Vagina (tissue), 2 donors: ENCODE data around the gene ANKZF1.

Source experiments
- CTCF ChIP-seq, 3 experiments: fragments of 450-650 bp in 2 of 3; fragments of 200-600 bp in 1 of 3; sonication (generic) in 1 of 3; IDR thresholded peaks; one replicate each; pipeline ENCODE4 v1.5.1; 2017 to 2019; ENCODE audit warnings: antibody characterized with exemption in 3 of 3, mild to moderate bottlenecking in 2 of 3, moderate library complexity in 2 of 3
- POLR2AphosphoS5 ChIP-seq, 2 donors: sonication (generic); formaldehyde crosslinking; IDR thresholded peaks; one replicate each; pipeline ENCODE4 v1.9.0; 2017; ENCODE audit warnings: antibody characterized with exemption in 2 of 2, mild to moderate bottlenecking in 2 of 2, low read depth in 1 of 2; ENCODE audit not compliant: insufficient read depth in 1 of 2

DNA sequence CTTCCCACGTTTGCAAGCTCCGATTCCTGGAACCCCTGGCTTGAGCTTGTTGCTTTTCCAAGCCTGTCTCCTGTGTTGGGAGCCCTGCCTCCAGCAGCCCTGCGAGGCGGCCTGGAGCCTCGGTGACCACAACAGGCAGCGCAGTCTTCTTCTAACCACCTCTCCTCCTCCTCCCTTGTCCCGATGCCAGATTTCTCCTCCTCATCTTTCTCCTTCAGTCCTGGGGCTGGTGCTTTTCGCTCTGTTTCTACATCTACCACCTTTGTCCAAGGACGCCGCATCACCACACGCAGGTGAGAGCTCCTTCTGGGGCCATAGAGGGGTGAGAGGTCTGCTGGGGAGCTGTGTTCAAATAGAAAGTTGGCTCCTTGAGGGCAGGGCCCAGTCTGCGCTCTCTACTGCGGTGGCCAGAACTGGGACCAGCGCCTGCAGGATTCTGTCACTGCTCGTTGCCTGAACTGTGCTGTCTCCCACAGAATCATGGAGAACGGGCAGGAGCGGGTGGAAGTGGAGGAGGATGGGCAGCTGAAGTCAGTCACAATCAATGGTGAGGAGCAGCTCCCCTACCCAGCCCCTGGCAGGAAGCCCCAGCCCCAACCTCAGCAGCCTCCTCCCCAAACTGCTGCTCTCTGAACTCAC lies 53.5 kb downstream of the ANKZF1 start:
- TF ChIP-seq CTCF (IDR thresholded peaks at IDR 0.05): no peak
- no peak for TF ChIP-seq POLR2AphosphoS5 (IDR thresholded peaks at IDR 0.05; ENCODE audit: insufficient read depth in 1 of 2, low read depth in 1 of 2)
